Natural killer cell treated with Interleukin-12 subunit alpha and Interleukin-12 subunit beta and Interleukin-15 and Interleukin-18, amount 100 ng/mL, for 72 hours (primary cell): ENCODE results near the gene MSL1. TPM values are rescaled to one million over a fixed set of nuclear protein-coding genes. Genes with fewer than 3 reads are reported as not detected.

Experiments
- ATAC-seq, 2 donors: fragments of 150-1000 bp; cut with Tn5 transposase in 1 of 2; sonication (Bioruptor Pico), chemical (Tn5 transposase) in 1 of 2; 2 replicates each; pipeline ENCODE4 v1.10.0; 2021
- DNase-seq: peaks from one replicate; pipeline ENCODE4 v3.0.0; 2022; ENCODE audit warnings: low spot score
- H3K27ac Mint-ChIP-seq, 2 donors: 1 replicate in 1 of 2; 2 replicates in 1 of 2; pipeline ENCODE4 v1.8.0; 2022; ENCODE audit warnings: mixed read lengths in 2 of 2, mild to moderate bottlenecking in 1 of 2, moderate library complexity in 1 of 2
- H3K27me3 Mint-ChIP-seq, 2 donors: 1 replicate in 1 of 2; 2 replicates in 1 of 2; pipeline ENCODE4 v1.8.0; 2022; ENCODE audit warnings: mixed read lengths in 2 of 2
- H3K36me3 Mint-ChIP-seq: one replicate; pipeline ENCODE4 v1.8.0; 2022; ENCODE audit warnings: mixed read lengths
- H3K4me1 Mint-ChIP-seq, 2 donors: 1 replicate in 1 of 2; 2 replicates in 1 of 2; pipeline ENCODE4 v1.8.0; 2022; ENCODE audit warnings: low read depth in 2 of 2, mixed read lengths in 2 of 2, mild to moderate bottlenecking in 1 of 2
- H3K4me3 Mint-ChIP-seq: one replicate; pipeline ENCODE4 v1.8.0; 2022; ENCODE audit warnings: mixed read lengths
- H3K9me3 Mint-ChIP-seq: 2 replicates; pipeline ENCODE4 v1.8.0; 2022; ENCODE audit warnings: mixed read lengths
- total RNA-seq, 2 donors: library from RNA; stranded (reverse); gene quantifications; one replicate each; pipeline ENCODE4 v1.2.3, GENCODE V29; 2022

The MSL1 gene
- total RNA-seq, 2 donors from 2014 or later: 79.8 to 102 TPM

DNA sequence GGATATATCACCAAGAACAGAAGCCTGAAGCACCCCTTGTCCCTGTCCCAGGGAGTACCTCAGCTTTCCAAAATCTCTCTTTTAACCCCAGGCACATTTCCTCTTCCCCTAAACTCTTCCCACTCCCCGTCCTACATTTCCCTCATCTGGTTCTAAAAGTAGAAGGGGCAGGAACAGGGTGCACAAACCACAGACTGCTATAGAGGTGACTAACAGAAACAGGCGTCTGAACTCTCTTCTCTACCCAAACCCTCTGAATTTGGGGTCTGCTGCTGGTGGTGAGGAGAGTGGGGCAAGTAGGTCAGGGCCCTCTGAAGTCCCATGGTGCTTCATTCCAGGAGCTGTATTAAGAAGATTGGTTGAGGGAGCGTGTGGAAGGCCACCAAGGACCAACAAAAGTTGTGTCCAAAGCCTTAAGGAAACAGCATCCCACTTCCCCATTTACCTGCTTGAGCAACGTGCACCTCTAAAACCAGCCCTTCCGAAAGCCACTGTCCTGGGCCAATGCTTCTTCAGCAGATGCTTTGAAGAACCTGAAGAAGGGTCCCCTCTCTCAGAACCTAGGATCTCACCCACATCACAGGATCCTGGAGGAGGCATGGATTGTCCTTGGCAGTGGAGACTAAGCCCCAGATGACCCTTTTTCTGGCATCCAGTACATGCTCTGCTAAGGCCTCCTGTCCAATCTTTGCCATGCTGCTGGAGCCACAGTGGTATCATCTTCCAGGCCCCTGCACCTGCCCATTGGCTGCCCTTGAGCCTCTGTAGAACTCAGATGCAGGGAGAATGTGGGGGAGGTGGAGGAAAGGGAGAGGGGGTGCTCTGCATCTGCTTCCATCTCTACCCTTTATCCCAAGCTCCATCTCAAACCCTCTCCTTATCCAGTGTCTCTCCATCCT lies 15.7 kb upstream of the MSL1 start:
- DNase-seq (no peak), ATAC-seq (no peak)
- Mint-ChIP-seq H3K4me1 (peaks cover 62 to 66% of the 10 kb centered on the region in 2 donors), H3K27ac (peak overlapping the region; percentile 29 to 77), H3K36me3 (no peaks in the 10 kb centered on the region), H3K4me3 (peak overlapping the region; percentile 8), H3K27me3 (no peaks in the 10 kb centered on the region), H3K9me3 (no peaks in the 10 kb centered on the region)

DNA sequence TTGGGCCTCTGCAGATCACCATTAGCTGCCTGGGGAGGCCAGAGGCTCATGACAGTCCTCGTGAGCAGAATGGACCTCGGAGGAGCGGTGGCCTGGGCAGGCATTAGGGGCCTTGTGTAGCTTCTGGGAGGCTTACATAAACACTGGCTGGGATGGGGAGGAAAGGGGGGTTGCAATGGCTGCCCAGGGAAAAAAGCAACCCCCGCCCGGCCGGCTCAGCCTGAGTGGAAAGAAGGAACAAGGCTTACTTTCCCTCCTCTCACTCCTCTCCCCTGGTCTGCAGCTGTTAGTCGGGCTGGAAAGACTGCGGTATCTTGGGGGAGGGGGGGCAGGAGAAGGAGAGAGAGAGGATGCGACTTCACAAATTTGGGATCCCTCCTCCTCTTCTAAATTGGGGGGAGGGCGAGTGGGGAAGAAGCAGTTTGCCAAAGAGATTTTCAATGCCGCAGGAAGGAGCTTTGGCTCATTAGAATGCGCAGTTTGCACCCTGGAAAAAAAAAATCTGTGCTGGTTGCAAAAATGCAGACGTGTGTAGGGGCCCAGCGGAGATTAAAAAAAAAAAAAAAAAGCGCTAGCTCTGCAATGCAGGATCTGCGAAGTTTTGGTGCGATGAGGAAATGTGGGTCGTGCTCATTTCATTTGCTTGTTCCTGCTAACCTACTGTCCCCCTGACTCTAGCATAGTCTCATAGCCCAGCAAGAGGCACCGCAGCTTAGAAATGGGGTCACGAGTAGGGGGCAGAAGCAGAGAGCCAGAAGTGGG lies 14.8 kb upstream of the MSL1 start:
- no peaks in the 10 kb centered on the region for H3K9me3 Mint-ChIP-seq
- peaks cover 65 to 70% of the 10 kb centered on the region in 2 donors for H3K4me1 Mint-ChIP-seq
- DNase-seq (no peak), ATAC-seq (no peak)
- no peaks in the 10 kb centered on the region for H3K27me3 Mint-ChIP-seq
- peak overlapping the region in 1 of 2 donors; percentile 77 for H3K27ac Mint-ChIP-seq
- no peaks in the 10 kb centered on the region for H3K36me3 Mint-ChIP-seq
- H3K4me3 Mint-ChIP-seq: peak overlapping the region; percentile 71

- ATAC-seq: peak in 1 of 2 donors; percentile 33
- Mint-ChIP-seq H3K27ac (peak overlapping the region; percentile 67 to 77), H3K9me3 (no peaks in the 10 kb centered on the region), H3K4me1 (peaks cover 70 to 77% of the 10 kb centered on the region in 2 donors), H3K36me3 (no peaks in the 10 kb centered on the region), H3K4me3 (peak overlapping the region; percentile 71), H3K27me3 (no peaks in the 10 kb centered on the region)
- no peak for DNase-seq
Observed at GRCh38 chr17:40107522-40108174, 14.1 kb upstream of the MSL1 start.

GRCh38 chr17:40108970-40109824 lies 12.6 kb upstream of the MSL1 start:
- H3K27me3 Mint-ChIP-seq: no peaks in the 10 kb centered on the region
- H3K4me3 Mint-ChIP-seq: peak overlapping the region; percentile 31
- DNase-seq (no peak), ATAC-seq (no peak)
- peak overlapping the region; percentile 61 to 76 for H3K27ac Mint-ChIP-seq
- H3K9me3 Mint-ChIP-seq: no peaks in the 10 kb centered on the region
- H3K36me3 Mint-ChIP-seq: no peaks in the 10 kb centered on the region
- peaks cover 71 to 85% of the 10 kb centered on the region in 2 donors for H3K4me1 Mint-ChIP-seq

- peak overlapping the region; percentile 76 to 80 for H3K27ac Mint-ChIP-seq
- H3K27me3 Mint-ChIP-seq: no peaks in the 10 kb centered on the region
- peaks cover 63 to 77% of the 10 kb centered on the region in 2 donors for H3K4me1 Mint-ChIP-seq
- H3K9me3 Mint-ChIP-seq: no peaks in the 10 kb centered on the region
- no peak for DNase-seq
- H3K4me3 Mint-ChIP-seq: peak overlapping the region; percentile 31
- no peaks in the 10 kb centered on the region for H3K36me3 Mint-ChIP-seq
- ATAC-seq: no peak
Observed at GRCh38 chr17:40110026-40110845, 11.5 kb upstream of the MSL1 start.

DNA sequence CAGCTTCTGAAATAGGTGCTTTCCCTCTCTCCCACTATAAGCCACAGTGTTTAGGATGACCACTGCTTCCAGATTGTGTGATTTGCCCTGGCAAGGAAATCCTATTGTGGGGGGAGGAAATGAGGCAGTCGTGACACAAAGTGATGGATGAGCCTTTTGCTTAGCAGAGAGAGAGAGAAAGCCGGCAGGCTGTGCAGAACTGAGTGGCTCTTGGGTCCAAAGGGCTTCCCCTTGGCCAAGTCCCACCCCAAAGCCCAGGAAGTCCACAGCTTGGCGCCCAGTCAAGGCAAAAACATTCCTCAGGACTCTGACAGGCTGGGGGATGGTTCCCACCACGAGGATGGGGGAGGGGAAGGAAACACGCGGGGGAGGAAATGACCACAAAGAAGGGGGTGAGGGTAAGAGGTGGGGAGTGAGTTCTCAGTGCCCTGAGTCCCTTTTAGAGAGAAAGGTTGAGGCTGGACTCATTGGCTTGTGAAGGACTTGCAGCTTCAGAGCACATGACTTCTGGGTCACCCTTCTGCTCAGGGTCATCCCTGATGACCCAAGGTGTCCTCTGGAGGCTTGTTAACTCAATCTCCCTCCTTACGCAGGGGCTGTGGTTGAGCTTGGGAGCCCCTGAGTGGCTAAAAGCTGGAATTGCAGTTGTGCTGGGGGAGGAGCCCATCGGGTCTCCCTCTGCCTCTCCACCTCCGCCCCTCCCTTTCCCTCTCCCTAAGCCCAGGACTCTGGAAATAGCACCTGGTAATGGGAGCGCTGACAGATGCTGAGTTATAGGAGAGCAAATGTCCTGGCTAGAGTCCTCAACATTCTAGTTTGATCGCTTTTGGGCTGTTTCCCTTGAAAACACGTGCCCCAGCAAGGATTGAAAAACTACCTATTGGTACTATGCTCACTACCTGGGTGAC lies 10.3 kb upstream of the MSL1 start:
- Mint-ChIP-seq H3K36me3 (no peaks in the 10 kb centered on the region), H3K4me1 (peaks cover 56 to 67% of the 10 kb centered on the region in 2 donors), H3K9me3 (no peaks in the 10 kb centered on the region), H3K27me3 (no peaks in the 10 kb centered on the region), H3K4me3 (peak overlapping the region; percentile 89), H3K27ac (peak overlapping the region; percentile 76 to 80)
- DNase-seq (peak; percentile 81), ATAC-seq (peak; percentile 73 to 78)

DNA sequence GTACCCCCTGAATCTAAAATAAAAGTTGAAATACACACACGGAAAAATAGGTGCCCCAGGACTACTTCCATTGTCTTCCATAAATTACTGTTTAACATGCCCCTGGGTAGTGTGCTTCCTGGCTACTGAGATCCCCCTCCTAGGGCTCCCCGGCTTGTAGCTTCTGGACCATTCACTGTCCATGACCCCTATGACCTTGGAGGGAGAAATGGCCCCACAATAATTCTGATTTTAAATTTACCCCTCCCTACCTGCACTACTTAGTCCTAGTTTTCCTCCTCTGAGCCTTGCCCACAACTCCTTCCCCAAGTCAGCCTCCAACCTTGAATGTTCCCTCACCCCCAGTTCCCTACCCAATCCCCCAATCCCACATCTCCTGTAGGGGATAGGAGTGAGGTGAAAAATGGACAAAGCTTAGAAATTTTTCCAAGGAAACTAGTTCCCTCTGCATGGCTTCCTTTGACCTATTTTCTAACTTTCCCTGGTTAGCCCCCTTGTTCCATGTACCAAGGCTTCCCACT lies 9.5 kb upstream of the MSL1 start:
- H3K4me3 Mint-ChIP-seq: peak overlapping the region; percentile 89
- H3K27ac Mint-ChIP-seq: peak overlapping the region; percentile 76 to 80
- no peaks in the 10 kb centered on the region for H3K36me3 Mint-ChIP-seq
- H3K4me1 Mint-ChIP-seq: peaks cover 49 to 59% of the 10 kb centered on the region in 2 donors
- DNase-seq (no peak), ATAC-seq (no peak)
- no peaks in the 10 kb centered on the region for H3K27me3 Mint-ChIP-seq
- H3K9me3 Mint-ChIP-seq: no peaks in the 10 kb centered on the region

- Mint-ChIP-seq H3K36me3 (no peaks in the 10 kb centered on the region), H3K27ac (peak overlapping the region; percentile 76 to 80), H3K27me3 (no peaks in the 10 kb centered on the region), H3K4me1 (peaks cover 44 to 55% of the 10 kb centered on the region in 2 donors), H3K9me3 (no peaks in the 10 kb centered on the region), H3K4me3 (peak overlapping the region; percentile 89)
- ATAC-seq (no peak), DNase-seq (no peak)
Observed at GRCh38 chr17:40112718-40113109, 9.1 kb upstream of the MSL1 start.

DNA sequence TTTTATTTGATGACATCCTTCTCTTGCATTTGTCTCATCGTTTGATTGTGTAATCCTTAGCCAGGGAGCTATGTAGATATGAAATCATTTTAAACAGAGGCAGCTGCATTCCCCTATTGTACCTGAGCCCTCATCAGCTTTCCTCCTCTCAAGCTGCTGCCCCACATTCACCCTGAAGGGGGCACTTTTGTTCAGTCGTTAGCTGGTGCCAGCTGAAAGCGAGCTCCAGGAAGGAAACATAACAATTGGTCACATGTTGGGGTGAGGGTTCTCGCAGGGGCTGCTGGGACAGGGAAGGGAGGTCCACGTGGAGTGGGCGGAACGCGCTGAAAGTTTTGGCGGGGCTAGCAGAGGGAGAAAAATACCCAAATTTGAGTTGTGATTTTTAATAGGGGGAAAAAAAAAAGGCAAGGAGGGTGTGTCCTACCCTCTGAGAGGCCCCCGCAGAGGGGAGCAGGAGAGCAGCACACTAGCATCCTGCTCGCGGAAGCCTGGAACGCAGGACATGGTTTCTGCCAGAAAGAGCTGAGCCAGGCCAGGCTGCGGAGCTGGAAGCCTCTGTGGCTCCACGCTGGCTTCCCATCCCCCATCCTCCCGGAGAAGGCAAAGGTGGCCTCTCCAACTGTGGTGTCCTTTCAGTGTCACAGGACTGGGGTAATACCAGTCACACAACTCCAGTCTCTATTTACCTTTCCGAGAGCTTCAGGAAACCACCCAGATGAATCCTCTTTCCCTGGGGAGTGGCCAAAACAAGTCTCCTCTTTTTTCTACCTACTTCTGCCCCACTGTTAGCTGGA lies 8.5 kb upstream of the MSL1 start:
- no peaks in the 10 kb centered on the region for H3K27me3 Mint-ChIP-seq
- H3K4me3 Mint-ChIP-seq: peak overlapping the region; percentile 89
- DNase-seq: peak; percentile 92
- H3K9me3 Mint-ChIP-seq: no peaks in the 10 kb centered on the region
- H3K27ac Mint-ChIP-seq: peak overlapping the region; percentile 76 to 80
- peak; percentile 93 to 97 for ATAC-seq
- peaks cover 38 to 51% of the 10 kb centered on the region in 2 donors for H3K4me1 Mint-ChIP-seq
- no peaks in the 10 kb centered on the region for H3K36me3 Mint-ChIP-seq

- Mint-ChIP-seq H3K36me3 (no peaks in the 10 kb centered on the region), H3K27me3 (no peaks in the 10 kb centered on the region), H3K27ac (peak overlapping the region in 1 of 2 donors; percentile 76), H3K9me3 (no peaks in the 10 kb centered on the region), H3K4me1 (peaks cover 36 to 51% of the 10 kb centered on the region in 2 donors), H3K4me3 (peak overlapping the region; percentile 89)
- ATAC-seq (no peak), DNase-seq (no peak)
Observed at GRCh38 chr17:40113907-40114245, 7.9 kb upstream of the MSL1 start.

- no peak for ATAC-seq
- Mint-ChIP-seq H3K4me1 (peaks cover 29 to 42% of the 10 kb centered on the region in 2 donors), H3K27ac (no peak overlapping the region), H3K4me3 (no peak overlapping the region), H3K27me3 (no peaks in the 10 kb centered on the region), H3K9me3 (no peaks in the 10 kb centered on the region), H3K36me3 (no peaks in the 10 kb centered on the region)
- DNase-seq: no peak
Observed at GRCh38 chr17:40115101-40115436, 6.7 kb upstream of the MSL1 start.
